Measurements from ENCODE around the gene PDK4. TPM values are rescaled to one million over a fixed set of nuclear protein-coding genes. Genes with fewer than 3 reads are reported as not detected.

Gene PDK4
- total and polyA plus RNA-seq, 2 donors (not counting 1 experiment from before 2014, with no cell fraction given): 0.20 to 2.8 TPM

DNA sequence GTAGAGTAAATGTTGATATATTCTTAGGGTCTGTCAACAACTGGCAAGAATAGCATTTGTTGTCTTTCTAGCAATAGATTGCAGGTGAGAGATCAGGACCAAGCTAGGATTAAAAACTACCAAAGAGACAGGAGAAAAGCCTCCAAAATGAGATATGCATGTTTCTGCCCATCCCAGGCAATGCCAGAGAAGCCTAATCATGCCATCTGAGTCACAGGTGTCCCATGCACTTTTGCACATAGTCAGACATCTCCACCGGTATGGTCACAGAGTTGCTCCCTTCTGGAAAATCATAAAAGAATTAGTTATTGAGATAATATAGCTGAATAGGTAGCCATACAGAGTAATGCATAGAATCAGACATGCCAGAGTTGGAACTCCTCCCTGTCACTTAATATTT, 50.6 kb downstream of the PDK4 start:
- Histone ChIP-seq H3K36me3 (ENCODE audit: control insufficient read depth, insufficient read depth, low read length) (no peaks in the 10 kb centered on the region), H3K4me2 (ENCODE audit: extremely low read depth, insufficient read depth, low read length) (peak overlapping the region; percentile 68), H3K27me3 (ENCODE audit: control insufficient read depth, insufficient read depth, low read length) (no peaks in the 10 kb centered on the region), H3K27ac (ENCODE audit: insufficient read depth, low read length) (no peak overlapping the region), H3K9ac (ENCODE audit: insufficient read depth, low read length) (no peak overlapping the region), H3K9me3 (ENCODE audit: control insufficient read depth, insufficient read depth, low read depth, low read length) (no peaks in the 10 kb centered on the region), H4K20me1 (ENCODE audit: control insufficient read depth, extremely low read depth, insufficient read depth, low read length) (no peaks in the 10 kb centered on the region), H3K79me2 (ENCODE audit: control insufficient read depth, insufficient read depth, low read length) (no peaks in the 10 kb centered on the region), H3K4me3 (replicated peaks in 1 of 4; ENCODE audit: control extremely low read depth in 1 of 4, insufficient read depth in 1 of 4, low read depth in 3 of 4, low read length in 4 of 4) (peak overlapping the region in 2 of 4 experiments; percentile 37 to 41), H3K4me1 (ENCODE audit: control insufficient read depth, extremely low read depth, insufficient read depth, low read length) (peaks cover 7% of the 10 kb centered on the region), H2AFZ (ENCODE audit: low read length) (peak overlapping the region; percentile 76)
- no peak for TF ChIP-seq EZH2 (IDR thresholded peaks at IDR 0.05; ENCODE audit: low read length, missing control alignments)
- TF ChIP-seq, protein P1, sequence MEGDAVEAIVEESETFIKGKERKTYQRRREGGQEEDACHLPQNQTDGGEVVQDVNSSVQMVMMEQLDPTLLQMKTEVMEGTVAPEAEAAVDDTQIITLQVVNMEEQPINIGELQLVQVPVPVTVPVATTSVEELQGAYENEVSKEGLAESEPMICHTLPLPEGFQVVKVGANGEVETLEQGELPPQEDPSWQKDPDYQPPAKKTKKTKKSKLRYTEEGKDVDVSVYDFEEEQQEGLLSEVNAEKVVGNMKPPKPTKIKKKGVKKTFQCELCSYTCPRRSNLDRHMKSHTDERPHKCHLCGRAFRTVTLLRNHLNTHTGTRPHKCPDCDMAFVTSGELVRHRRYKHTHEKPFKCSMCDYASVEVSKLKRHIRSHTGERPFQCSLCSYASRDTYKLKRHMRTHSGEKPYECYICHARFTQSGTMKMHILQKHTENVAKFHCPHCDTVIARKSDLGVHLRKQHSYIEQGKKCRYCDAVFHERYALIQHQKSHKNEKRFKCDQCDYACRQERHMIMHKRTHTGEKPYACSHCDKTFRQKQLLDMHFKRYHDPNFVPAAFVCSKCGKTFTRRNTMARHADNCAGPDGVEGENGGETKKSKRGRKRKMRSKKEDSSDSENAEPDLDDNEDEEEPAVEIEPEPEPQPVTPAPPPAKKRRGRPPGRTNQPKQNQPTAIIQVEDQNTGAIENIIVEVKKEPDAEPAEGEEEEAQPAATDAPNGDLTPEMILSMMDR (conservative IDR thresholded peaks at IDR 0.05 in 1 of 2, IDR thresholded peaks at IDR 0.05 in 1 of 2; ENCODE audit: low read depth in 1 of 2, low read length in 2 of 2): no peak
- DNase-seq (ENCODE audit: low read depth in 2 of 2): no peak

DNA sequence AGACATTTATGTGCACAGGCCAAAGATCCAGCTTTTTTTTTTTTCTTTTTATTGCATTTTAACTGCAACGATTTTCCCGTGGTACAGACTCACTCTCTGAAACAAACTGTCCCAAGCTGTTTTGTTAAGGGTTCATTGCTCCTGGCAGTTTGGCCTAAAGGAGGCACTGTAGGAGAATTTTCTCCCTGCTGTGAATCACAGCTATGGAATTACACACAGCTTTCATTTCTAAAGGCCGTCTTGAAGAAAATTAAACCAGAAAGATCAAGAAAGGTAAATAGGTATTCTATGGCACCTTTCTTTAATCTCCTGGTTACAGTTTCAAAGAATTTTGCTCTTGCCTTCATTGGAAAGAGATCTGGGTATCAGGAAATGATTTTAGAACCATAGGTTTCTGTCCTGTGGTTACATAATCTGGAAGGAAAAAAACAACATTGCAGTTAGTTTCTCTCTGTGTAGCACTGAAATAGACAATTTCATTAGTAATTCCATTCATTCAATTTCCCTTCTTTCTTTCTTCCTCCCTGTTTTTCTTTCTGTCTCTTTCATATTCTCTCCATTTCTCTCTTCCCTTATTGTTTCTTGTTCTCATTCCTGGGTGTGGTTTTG, 51.2 kb downstream of the PDK4 start:
- DNase-seq (ENCODE audit: low read depth in 2 of 2): peak; percentile 61 to 86
- H3K9ac ChIP-seq (ENCODE audit: insufficient read depth, low read length): no peak overlapping the region
- no peaks in the 10 kb centered on the region for H3K9me3 ChIP-seq (ENCODE audit: control insufficient read depth, insufficient read depth, low read depth, low read length)
- no peaks in the 10 kb centered on the region for H3K27me3 ChIP-seq (ENCODE audit: control insufficient read depth, insufficient read depth, low read length)
- H3K4me1 ChIP-seq (ENCODE audit: control insufficient read depth, extremely low read depth, insufficient read depth, low read length): peaks cover 7% of the 10 kb centered on the region
- H3K4me3 ChIP-seq (replicated peaks in 1 of 4; ENCODE audit: control extremely low read depth in 1 of 4, insufficient read depth in 1 of 4, low read depth in 3 of 4, low read length in 4 of 4): peak overlapping the region; percentile 37 to 65 (median 44)
- peak overlapping the region; percentile 76 for H2AFZ ChIP-seq (ENCODE audit: low read length)
- no peaks in the 10 kb centered on the region for H3K36me3 ChIP-seq (ENCODE audit: control insufficient read depth, insufficient read depth, low read length)
- H3K79me2 ChIP-seq (ENCODE audit: control insufficient read depth, insufficient read depth, low read length): no peaks in the 10 kb centered on the region
- H3K4me2 ChIP-seq (ENCODE audit: extremely low read depth, insufficient read depth, low read length): peak overlapping the region; percentile 68
- no peak overlapping the region for H3K27ac ChIP-seq (ENCODE audit: insufficient read depth, low read length)
- H4K20me1 ChIP-seq (ENCODE audit: control insufficient read depth, extremely low read depth, insufficient read depth, low read length): no peaks in the 10 kb centered on the region
- TF ChIP-seq, protein P1 (conservative IDR thresholded peaks at IDR 0.05 in 1 of 2, IDR thresholded peaks at IDR 0.05 in 1 of 2; ENCODE audit: low read depth in 1 of 2, low read length in 2 of 2): peak; percentile 90 to 92
- no peak for TF ChIP-seq EZH2 (IDR thresholded peaks at IDR 0.05; ENCODE audit: low read length, missing control alignments)

DNA sequence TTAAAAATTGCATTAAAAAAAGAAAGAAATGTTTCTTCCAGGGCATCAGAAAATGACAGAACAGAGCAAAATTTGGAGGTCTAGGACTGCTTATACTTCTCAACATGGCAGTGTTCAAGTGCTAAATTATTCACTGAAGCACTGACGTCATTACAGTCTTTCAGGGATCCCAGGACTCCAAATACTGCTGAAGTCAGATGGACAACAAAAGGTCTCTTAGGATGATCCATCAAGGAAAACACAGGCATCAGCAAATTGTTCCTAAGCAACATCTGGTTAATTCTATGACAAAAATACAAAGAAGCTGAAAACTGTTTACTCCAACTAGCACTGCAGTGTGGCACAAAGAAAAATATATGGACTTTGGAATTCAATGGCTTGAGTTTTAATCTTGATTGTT, 52.1 kb downstream of the PDK4 start:
- H3K27ac ChIP-seq (ENCODE audit: insufficient read depth, low read length): no peak overlapping the region
- no peak overlapping the region for H2AFZ ChIP-seq (ENCODE audit: low read length)
- no peaks in the 10 kb centered on the region for H3K27me3 ChIP-seq (ENCODE audit: control insufficient read depth, insufficient read depth, low read length)
- H3K79me2 ChIP-seq (ENCODE audit: control insufficient read depth, insufficient read depth, low read length): no peaks in the 10 kb centered on the region
- no peak overlapping the region for H3K4me3 ChIP-seq (replicated peaks in 1 of 4; ENCODE audit: control extremely low read depth in 1 of 4, insufficient read depth in 1 of 4, low read depth in 3 of 4, low read length in 4 of 4)
- H3K36me3 ChIP-seq (ENCODE audit: control insufficient read depth, insufficient read depth, low read length): no peaks in the 10 kb centered on the region
- H3K9ac ChIP-seq (ENCODE audit: insufficient read depth, low read length): no peak overlapping the region
- no peak for TF ChIP-seq EZH2 (IDR thresholded peaks at IDR 0.05; ENCODE audit: low read length, missing control alignments)
- TF ChIP-seq, protein P1 (conservative IDR thresholded peaks at IDR 0.05 in 1 of 2, IDR thresholded peaks at IDR 0.05 in 1 of 2; ENCODE audit: low read depth in 1 of 2, low read length in 2 of 2): no peak
- H3K4me1 ChIP-seq (ENCODE audit: control insufficient read depth, extremely low read depth, insufficient read depth, low read length): peaks cover 2% of the 10 kb centered on the region
- DNase-seq (ENCODE audit: low read depth in 2 of 2): peak in 1 of 2 donors; percentile 11
- H3K9me3 ChIP-seq (ENCODE audit: control insufficient read depth, insufficient read depth, low read depth, low read length): no peaks in the 10 kb centered on the region
- H3K4me2 ChIP-seq (ENCODE audit: extremely low read depth, insufficient read depth, low read length): no peak overlapping the region
- H4K20me1 ChIP-seq (ENCODE audit: control insufficient read depth, extremely low read depth, insufficient read depth, low read length): no peaks in the 10 kb centered on the region

Measured in fibroblast of lung (primary cell).